ENCODE results near the gene GHRHR.

GHRHR gene

DNA sequence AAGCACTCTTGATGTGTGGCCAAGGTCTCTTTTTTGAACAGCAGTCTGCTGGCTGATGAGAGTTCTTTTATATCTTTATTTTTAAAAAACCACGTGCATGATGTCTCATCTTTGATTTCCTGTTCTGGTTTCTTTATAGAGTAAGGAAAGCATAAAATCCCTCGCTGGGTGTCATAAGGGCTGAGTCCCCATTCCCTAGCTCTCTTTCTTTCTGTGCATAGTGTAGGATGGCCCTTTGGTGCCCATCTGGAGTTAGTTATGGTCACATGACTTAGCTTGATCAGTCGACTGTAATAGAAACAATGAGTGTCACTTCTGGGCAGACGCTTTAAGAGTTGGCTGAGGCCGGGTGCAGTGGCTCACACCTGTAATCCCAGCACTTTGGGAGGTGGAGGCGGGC, 38.5 kb downstream of the GHRHR start:
- DNase-seq (ENCODE audit: low read depth in 2 of 3, low spot score in 2 of 3) = no peak

DNA sequence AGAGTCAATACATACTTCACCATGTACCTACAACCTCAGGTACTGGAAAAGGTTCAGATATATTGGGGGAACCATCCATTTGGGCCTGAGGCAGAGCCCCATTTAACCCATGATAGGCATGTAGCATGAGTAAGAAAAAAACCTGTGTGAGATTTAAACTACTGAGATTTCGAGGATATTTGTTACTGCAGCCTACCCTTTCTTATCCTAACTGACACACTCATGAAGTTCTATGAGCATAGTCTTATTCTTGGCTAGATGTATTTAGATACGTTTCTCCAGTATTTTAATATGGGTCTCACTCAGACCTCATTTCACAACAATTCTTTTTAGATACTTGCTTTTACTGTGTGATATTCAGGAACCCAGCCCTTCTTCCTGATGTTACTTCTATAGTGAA, 39.3 kb downstream of the GHRHR start:
- no peak for DNase-seq (ENCODE audit: low read depth in 2 of 3, low spot score in 2 of 3)

- DNase-seq (ENCODE audit: low read depth in 2 of 3, low spot score in 2 of 3) = no peak
Observed at GRCh38 chr7:31003721-31004120, 40.0 kb downstream of the GHRHR start.

DNA sequence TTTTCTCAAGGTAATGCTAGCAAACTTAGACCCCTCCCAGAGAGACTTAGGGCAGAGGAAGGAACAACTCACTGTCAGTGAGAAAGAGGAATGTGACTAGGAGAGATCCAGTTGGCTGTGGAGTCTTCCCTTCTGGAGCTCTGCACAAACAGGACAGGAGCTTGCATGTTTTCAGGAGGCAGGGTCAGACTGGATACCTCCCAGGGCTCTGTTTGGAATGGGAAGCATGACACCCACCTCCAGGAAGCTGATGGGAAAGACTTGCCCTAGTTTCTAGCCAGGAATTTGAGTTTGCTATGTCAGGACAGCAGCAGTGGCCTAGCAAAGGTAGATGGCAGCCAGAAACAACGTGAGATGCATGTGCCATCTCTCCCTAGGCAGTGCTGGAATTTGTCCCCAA, 40.6 kb downstream of the GHRHR start:
- no peak for DNase-seq (ENCODE audit: low read depth in 2 of 3, low spot score in 2 of 3)

GRCh38 chr7:31006857-31007256, 43.1 kb downstream of the GHRHR start:
- DNase-seq (ENCODE audit: low read depth in 2 of 3, low spot score in 2 of 3) = no peak

DNA sequence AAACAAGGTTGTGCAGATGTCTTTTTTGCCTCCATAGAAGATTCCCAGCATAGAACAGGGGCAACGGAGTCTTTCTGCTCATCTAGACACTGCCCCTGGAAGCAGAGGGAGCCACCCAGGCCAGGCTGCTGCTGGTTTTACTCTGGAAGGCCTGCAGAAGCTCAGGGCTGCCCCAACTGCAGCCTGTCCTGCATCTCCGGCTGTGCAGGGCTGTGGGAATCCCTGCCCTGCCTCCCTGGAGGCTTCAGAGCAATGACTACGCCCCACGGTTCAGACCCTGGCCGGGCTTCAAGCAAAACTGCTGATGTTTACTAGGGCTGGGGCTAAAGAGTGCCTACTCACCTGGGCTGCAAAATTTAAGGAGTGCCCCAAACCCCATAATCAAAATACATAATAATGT, 43.9 kb downstream of the GHRHR start:
- no peak for DNase-seq (ENCODE audit: low read depth in 2 of 3, low spot score in 2 of 3)

DNA sequence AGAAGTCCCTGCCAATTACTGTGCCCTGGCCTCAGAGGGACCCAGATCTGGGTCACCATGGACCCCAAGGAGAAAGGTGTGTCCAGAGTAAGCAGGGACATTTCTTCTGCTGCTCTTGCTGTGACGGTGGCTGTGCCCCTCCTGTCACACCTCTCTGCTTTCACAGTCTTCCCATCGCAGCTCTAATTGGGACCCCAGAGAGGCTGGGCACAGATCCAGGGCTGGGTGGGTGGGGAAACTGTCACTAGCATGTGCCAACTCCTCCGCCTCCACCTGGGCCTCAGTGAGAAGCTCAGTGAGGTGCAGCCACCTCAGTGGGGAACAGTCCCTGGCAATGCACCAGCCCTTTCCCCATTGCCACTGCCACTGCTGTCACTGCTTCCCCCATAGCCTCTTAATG, 51.1 kb downstream of the GHRHR start:
- DNase-seq (ENCODE audit: low read depth in 2 of 3, low spot score in 2 of 3) = no peak

DNA sequence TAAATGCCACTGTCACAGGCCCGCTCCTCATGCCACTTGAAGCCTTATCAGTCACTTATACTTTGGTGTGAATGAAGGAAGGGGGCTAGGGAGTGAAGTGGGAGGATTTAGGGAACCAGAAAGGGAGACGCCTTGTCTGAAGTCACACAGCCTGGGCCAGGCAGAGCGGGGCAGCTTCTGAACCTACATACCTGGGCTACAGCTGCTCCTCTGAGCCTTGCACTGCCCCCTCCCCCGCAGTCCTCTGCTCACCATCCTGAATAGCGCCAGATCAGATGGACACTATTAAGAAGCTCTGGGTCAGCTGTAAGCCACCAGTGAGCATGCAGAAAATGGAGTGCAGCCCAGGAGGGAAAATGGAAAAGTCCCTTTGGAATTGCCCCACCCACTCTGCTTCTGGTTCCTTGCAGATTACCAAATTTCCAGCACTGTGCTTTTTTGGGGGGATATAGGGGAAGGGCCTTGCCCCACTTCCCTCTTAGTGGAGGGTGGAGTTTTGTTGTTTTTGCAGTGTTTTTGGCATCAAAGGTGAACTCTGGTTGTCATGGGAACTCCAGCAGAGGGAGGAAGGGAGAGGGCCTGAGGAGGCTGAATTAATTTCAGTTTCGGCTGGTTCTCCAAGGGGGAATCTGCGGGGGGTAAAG, 53.4 kb downstream of the GHRHR start:
- no peak for DNase-seq (ENCODE audit: low read depth in 2 of 3, low spot score in 2 of 3)

DNA sequence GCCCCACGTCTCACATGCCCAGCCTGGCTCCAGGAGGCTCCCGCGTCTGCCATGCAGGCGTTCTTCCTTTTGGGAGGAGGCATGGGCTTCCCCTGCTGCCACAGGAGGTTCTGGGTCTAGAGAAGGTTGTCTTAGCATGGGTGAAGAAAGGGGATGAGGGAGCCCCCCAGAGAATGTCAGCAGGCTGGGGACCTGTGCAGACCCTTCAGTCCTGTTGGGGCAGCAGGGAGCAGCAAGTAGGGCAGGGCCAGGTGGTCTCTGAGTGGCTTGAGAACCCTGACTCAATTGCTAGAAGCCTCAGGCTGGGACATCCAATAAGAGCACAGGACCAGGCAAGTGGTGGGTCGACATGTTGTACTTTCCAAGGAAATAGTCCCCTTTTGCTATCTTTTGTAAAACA, 54.0 kb downstream of the GHRHR start:
- DNase-seq (ENCODE audit: low read depth in 2 of 3, low spot score in 2 of 3) = no peak

GRCh38 chr7:31019509-31019908, 55.8 kb downstream of the GHRHR start:
- no peak for DNase-seq (ENCODE audit: low read depth in 2 of 3, low spot score in 2 of 3)

DNA sequence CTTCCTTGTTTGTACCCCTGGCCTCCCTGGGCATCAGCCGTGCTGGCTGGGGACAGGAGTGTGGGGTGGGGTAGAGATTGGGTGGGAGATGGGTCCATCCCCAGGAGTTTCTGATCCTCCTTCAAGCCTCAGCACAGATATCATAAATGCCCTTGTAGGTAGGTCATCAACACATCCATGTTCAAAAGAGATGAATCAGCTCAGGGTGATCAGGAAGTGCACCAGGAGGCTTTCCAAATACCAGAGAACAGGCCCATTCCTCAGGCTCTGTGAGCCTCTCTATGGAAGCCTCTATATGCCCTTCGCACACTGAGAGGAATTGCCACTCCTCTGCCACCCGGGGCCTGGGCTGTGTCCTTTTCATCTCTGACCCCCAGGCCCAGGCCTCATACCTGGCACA, 56.4 kb downstream of the GHRHR start:
- DNase-seq (ENCODE audit: low read depth in 2 of 3, low spot score in 2 of 3) = no peak

GRCh38 chr7:31020652-31021051, 56.9 kb downstream of the GHRHR start:
- DNase-seq (ENCODE audit: low read depth in 2 of 3, low spot score in 2 of 3) = no peak

GRCh38 chr7:31022117-31022516, 58.4 kb downstream of the GHRHR start:
- DNase-seq (ENCODE audit: low read depth in 2 of 3, low spot score in 2 of 3) = no peak

DNA sequence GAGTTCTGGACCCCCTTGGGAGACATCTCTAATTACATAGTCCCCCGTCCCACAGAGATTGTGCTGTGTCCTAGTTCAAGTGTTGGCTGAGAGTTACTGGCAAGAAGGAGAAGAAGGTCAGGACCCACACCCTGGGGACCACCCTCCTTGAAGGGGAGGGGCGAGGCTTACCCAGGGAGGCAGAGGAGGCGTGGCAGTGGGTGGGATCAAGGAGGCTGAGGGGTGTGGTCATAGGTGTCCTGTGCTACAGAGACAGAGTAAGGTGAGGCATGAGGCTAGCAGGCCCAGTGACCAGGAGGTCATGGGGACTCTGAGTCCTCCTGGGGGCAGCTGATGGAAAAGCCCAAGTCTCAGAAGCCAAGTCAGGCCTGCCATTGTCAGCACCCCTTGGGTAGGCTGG, 59.0 kb downstream of the GHRHR start:
- DNase-seq (ENCODE audit: low read depth in 2 of 3, low spot score in 2 of 3) = no peak

DNA sequence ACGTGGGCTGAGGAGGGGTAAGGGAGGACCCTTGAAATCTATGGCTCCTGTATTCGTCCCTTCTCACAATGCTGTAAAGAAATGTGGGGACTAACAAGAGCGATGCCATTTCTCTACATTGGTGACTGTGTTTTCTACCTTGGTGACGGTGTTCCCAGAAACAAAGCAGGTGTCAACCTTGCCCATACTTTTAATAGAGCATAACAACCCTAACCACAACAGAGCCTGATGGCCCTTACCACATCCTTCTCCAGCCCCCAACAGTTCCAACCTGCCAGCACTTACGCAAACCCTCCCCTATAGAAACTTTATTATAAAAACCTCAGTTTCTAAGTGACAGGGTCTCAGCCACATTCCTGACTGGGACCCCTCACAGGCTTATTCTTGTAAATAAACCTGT, 60.1 kb downstream of the GHRHR start:
- no peak for DNase-seq (ENCODE audit: low read depth in 2 of 3, low spot score in 2 of 3)

- no peak for DNase-seq (ENCODE audit: low read depth in 2 of 3, low spot score in 2 of 3)
Observed at GRCh38 chr7:31027161-31027965, 63.6 kb downstream of the GHRHR start.

GRCh38 chr7:31028006-31028405, 64.3 kb downstream of the GHRHR start:
- DNase-seq (ENCODE audit: low read depth in 2 of 3, low spot score in 2 of 3) = no peak

GRCh38 chr7:31028417-31028992, 64.8 kb downstream of the GHRHR start:
- no peak for DNase-seq (ENCODE audit: low read depth in 2 of 3, low spot score in 2 of 3)

Data from activated CD8-positive, alpha-beta memory T cell treated with anti-CD3 and anti-CD28 coated beads for 48 hours (primary cell).